Left kidney (tissue), 2 donors: ENCODE results near the gene TBXAS1. TPM values are rescaled to one million over a fixed set of nuclear protein-coding genes. Genes with fewer than 3 reads are reported as not detected.
"Not testable (repeated sequence)": the region's sequence is repeated elsewhere in the genome, so short reads cannot be mapped to it uniquely, and the experiment has no call there.

Source experiments
- DNase-seq: peaks from one replicate; pipeline ENCODE4 v3.0.0-alpha.2; 2013
- polyA plus RNA-seq: library from polyadenylated mRNA; unstranded; fragments of 120-200 nt; gene quantifications from one replicate; pipeline ENCODE4 v1.2.1, GENCODE V29; 2013; ENCODE audit not compliant: insufficient read length

Gene TBXAS1
- polyA plus RNA-seq, 1 donor, result 35.8 TPM

DNA sequence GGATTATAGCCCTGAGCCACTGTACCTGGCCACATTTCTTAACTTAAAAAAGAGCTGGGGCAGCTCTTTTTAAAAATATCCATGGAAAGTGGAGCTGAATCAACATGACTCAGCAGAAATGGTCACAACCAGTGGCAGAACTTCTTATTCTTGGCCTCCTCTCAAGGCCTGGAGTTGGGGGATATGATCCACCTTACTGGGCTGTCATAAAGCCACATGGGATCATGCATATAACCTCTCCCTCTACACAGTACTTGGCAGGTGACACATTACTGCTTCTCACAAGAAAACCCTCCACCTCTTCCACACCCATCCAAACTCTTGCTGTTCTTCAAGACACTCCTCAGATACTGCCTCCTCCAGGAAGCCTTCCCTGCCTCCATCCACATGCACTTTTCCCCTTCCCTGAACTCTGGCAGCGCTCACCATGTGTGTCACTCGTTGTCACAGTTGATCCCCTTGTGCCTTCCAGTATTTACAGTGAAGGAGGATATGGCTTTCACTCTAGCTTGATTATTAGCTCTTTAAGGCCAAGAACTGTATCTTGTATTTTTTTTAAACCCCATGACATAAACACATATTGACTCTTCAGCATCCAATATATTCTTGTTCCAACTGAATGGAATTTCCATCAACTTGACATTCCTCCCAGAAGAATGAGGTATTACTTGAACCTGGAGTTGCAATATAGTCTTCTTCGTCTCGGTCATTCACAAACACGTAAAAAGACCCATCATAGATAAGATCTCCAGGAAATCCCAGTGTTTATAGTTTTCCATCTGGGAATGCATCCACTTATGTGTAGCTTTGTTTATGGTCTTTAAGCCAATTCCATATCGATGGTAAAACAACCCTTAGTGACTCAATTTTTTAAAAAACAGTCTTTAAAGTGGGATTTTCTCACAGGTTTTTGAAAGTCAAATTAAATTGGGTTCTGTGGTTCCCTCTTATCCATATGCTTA is 85.5 kb downstream of the TBXAS1 start:
- no peak for DNase-seq

DNA sequence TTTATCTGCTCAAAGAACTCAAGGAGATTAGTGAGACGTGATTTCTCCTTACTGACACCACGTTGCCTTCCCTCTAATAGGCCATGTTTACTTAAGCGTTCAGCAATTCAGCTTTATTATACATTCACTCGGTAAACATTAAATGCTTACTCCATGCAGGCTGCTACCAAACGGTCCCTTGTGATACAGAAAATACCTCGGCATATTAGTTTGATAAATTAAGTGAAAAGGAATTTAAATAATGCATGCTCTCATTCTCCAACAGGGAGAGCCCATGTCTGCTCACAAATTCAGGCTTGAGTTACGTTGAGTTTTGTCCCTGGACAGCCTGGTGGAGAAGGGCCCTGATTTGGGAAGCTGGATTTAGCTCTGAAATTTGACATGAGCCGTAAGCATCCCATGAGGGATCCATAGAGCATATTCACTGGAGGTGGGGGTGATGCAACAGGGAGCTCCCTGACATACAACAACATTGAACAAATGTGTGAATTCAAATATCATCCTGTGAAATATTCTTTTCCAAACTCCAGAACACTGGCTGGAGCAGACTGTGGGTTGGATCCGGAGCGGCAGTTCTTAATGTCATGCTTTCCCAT is 86.3 kb downstream of the TBXAS1 start:
- DNase-seq, result no peak

DNA sequence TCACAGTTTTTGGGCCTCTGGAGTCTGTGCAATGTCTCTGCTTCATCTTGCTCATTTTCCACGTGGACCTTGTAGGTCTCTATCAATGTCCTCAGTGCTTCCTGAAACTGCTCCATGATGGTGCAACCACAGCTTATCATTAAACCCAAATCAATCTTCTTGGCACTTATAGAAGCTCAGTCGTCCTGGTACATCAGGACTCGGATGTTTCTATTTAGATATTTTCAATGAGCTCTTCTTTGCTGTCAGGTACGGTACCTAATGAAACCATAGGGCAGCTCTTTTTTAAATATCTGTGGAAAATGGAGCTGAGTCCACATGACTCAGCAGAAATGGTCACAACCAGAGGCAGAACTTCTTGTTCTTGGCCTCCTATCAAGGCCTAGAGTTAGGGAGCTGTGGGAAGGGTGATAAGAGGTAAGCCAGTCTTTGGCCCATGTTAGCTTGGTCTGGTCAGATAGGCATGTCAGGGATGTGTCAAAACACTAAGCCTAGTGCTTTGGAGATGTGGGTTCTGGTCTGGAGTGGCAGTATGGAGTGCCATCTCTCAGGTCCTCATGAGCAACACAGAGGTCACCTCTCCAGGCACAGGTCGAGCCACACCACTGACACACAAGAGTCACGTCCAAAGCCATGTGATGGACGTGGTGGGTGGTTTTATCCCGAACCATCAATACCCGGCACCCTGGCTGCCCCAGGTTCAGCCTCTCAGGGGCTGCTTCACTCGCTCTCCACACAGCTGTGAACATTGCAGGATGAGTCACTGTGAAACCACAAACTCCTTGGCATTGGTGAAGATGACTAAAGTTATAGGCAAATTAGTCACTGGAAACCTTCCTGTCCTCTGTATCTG is 87.0 kb downstream of the TBXAS1 start:
- no peak for DNase-seq

DNA sequence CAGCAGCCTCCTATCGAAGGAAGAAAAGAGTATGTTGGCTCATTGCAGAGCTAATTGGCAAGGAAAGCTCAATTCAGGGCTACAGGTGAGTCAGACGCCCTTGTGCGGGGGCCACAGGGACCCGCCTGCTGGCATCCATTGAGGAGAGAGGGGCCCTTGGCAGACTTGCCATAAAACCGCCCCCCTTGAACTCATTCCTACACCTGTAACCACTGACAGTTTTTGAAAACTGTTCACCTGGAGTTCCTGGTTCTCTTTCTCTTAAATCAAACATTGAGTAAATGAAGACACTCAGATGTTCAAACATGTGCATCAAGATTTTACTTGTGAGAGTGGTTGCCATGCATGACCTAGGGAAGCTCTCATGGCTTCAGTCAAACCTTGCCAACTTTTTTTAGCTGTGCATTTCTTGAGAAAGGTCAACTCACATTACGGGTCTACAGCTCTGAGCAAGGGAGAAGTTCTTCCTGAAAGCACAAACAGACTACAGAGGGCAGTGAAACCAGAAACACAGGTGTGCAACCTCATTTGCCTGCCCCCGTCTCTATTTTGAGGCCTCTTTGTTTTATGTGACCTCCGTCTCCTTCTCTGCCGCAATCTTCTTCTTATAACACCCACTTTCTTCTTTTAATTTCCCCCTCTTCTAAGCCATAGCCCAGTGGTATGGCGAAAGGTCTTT is 87.8 kb downstream of the TBXAS1 start:
- DNase-seq, result no peak

DNA sequence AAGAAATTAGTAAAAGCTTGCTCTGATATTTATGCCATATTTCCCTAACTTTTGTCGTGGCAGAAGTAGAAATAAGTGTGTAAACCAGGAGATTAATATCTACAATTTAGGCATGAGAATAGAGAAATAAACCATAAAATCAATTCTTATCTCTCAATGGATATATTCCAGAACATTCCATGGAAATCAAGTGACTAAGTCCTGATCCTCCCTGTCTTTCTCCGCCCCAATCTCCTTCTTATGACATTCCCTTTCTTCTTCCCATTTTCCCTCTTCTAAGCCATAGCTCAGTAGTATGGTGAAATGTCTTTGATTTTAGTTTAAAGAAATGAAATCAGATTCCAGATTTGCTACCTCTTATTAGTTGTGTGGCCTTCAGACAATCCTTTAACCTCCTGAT is 88.8 kb downstream of the TBXAS1 start:
- no peak for DNase-seq

DNA sequence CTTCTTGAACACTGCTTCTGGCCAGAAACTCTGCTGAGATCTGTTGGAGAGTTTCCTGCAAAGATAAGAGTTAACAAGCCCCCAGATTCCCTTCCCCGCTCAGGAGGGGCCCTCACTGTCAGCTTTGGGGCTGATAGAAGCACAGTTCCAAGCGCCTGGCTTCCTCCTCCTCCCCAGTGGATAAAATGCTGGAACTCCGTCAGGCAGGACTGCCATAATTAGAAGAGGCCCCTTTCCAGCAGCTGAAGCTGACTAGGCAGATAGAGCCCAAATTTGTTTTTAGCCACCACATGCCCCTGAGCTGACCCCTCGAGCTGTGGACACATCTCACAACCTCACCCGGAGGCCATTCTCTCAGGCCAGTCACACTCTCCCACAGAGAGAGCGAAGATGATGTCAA is 89.4 kb downstream of the TBXAS1 start:
- no peak for DNase-seq

DNA sequence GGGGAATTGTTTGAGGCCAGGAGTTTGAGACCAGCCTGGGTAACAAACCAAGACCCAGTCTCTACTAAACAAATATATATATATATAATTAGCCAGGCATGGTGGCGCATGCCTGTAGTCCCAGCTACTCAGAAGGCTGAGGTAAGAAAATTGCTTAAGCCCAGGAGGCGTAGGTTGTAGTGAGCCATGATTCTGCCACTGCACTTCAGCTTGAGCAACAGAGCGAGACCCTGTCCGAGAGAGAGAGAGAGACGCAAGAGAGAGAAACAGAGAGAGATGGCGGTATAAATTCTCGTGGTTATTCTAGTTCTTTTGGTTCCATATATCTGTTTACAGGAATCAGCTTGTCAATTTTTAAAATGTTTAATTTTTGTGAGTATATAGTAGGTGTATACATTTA is 94.0 kb downstream of the TBXAS1 start:
- DNase-seq, result no peak

DNA sequence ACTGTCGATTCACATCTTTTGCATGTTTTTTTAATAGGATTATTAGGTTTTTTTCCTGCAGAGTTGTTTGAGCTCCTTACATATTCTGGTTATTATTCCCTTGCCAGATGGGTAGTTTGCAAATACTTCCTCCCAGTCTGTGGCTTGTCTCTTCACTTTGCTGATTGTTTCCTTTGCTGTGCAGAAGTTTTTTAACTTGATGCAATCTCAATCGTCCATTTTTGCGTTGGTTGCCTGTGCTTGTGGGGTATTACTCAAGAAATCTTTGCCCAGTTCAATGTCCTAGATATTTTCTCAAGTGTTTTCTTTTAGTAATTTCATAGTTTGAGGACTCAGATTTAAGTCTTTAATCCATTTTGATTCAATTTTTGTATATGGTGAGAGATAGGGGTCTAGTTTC is 95.4 kb downstream of the TBXAS1 start:
- DNase-seq, result no peak

DNA sequence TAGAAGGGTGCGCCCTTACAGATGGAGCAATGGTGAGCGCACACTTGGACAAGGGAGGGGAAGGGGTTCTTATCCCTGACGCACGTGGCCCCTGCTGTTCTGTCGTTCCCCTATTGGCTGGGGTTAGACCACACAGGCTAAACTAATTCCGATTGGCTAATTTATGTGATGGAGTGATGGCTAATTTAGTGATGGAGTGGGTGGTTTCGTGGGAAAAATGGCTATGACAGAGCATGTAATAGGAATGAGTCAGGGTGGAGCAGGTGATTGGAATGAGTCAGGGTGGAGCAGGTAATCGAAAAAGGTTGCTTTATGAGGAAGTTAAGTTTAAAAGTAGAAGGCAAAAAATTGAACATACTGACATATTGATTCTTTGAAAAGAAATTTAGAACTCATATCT is 100.2 kb downstream of the TBXAS1 start:
- not testable (repeated sequence) for DNase-seq

DNA sequence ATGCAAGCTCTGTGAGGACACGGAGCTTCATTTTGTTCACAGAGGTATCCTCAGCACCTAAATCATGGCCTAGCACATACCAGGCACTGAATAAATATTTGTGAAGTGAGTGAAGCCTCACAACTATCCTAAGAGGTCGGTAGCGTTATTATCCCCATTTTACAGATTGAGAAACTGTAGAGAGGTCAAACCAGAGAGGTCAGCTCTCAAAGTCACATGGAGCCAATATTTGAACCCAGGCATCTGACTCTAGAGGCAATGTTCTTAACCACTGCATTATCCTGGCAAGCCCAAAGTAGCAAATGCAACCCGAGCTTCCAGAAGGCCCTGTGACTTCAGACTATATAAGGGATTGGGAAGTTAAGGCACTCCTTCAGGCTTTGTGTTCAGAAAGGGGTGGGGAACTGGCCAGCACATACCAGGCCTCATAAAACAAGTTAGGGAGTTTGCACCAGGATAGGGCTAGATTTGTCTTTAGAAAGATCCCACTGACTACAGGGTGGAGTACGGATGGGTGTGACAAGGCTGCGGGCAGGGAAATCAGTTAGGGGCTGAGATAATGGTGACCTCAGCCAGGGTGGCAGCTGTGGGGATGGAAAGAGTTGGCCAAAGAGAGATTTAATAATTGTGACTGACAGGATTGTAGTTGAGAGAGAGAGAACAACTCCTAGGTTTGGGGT is 101.4 kb downstream of the TBXAS1 start:
- DNase-seq, result no peak

DNA sequence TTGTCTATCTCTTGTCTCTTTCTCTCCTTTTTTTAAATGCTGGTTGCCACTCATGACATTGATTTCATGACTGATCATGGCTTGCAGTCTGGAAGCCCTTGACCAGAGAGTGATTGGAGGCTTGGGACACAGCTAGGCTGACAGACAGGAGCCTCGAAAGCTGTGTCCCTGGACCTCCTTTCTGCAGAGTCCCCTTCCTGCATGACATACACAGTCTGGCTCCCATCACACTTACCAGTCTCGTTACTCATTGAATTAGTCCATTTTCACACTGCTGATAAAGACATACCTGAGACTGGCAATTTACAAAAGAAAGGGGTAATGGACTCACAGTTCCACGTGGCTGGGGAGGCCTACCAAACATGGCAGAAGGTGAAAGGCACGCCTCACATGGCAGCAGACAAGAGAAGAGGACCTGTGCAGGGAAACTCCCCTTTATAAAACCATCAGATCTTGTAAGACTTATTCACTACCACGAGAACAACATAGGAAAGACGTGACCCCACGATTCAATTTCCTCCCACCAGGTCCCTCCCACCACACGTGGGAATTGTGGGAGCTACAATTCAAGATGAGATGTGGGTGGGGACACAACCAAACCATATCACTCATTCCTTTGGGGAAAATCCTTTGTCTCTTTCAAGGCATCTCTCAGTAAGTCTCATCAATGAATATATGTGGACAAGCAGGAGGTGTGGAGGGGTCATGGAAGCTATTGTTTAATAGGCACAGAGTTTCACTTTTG is 102.3 kb downstream of the TBXAS1 start:
- no peak for DNase-seq

DNA sequence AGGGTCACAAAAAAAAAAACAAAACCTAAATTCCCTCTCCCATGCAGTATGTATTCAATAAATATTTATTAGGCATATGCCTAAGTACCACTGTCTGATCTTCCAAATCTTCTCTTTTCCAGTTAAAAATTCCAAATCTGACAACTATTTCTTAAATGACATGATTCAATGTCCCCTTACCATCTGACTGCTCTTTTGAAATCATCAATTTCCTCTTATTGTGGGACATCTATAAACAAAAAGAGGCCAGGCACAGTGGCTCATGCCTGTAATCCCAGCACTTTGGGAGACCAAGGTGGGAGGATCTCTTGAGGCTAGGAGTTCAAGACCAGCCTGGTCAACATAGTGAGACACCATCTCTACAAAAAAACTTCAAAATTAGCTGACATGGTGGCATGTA is 103.5 kb downstream of the TBXAS1 start:
- no peak for DNase-seq

DNA sequence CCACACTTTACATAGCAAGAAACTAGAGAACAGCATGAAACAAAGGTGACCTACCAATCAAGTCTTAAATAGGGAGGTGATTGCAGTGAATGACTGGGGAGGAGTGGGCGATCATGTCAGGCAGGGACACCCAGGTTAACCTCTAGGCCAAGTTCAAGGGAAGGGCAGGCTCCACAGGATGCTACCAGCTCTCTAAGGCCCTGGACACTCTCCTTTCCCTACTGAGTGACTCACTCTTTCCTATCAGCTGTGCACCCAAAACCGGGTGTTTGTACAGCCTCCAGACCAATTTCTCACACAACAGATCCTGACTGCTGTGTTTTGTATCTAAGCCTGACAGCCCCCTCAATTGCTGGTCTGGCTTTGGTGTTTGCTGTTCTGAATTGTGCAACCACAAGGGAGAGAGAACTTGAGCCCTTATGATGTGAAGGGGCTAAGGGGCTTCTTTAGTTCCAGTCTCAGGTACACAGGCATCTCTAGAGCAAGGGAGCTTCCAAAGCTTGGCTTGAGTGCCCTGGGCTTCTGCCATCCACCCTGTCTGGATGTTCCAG is 107.8 kb downstream of the TBXAS1 start:
- DNase-seq, result no peak

DNA sequence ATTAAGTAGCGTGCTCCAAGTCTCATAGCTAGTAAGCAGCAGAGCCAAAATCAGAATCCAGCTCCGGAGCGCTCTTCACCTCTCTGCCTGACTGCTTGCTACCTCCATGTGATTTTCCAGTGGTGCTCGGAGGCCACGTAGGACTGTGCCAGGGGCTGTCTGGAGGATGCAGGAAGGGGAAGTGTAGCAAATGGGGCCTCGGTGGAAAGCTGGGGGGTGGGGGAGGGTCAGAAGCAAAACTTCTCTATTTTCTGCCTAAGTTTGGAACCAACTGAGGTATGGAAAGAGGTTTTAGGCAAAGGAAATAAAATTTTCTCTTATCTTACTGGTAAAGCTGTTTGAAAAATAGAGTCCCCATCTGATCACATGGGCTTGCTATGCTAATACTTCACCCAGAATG is 108.7 kb downstream of the TBXAS1 start:
- no peak for DNase-seq

DNA sequence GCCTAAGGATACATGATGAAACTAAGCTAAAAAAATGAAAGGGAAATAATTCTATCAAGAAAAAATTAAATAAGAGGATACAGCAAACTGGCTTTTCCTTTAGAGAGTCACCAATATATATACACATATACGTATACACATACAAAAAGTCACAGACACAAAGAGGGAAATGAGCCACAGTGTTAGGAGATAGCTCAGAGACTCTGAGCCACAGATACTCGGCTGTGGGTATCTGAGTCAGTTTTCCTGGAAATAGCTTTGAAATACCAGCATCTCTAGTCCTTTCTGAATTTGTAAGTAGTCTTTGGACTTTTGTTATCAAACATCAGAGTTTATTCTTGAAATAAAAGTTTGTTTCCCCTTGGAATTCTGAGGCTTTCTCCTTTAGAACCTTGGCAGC is 111.8 kb downstream of the TBXAS1 start:
- DNase-seq, result no peak

DNA sequence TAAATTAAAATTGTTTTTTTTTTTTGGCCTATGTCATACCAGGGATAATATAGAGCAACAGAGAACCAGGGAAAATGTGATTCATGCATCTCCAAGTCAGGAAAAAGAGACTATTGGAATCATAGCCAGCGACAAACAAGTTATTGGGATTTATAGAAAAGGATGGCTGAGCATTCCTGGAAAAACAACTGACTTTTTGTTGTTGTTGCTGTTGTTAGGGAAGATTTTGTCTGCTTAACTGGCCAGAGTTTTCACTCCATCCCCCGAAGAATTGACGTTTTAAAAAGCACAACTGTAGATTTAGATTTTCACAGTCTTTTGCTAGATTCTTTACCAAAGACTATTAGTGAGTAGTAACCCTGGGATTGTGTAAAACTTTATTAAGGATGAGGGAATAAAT is 112.4 kb downstream of the TBXAS1 start:
- no peak for DNase-seq

DNA sequence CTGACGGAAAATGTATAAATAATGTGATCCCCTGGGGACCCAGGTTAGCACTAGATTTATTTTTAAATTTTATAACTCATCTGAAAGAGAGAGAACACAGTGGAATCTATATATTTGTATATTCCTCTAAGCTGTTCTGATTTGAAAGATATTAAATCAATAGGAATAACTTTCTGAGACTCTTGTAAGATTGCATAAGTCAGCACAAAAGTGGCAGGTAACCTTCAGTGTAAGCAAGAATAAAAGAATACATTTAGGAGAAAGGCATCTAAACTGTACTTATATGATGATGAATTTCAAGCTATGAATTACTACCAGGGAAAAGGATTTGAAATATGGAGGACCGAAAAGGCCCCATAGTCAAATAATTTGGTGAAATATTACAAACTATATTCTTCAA is 112.8 kb downstream of the TBXAS1 start:
- no peak for DNase-seq

DNA sequence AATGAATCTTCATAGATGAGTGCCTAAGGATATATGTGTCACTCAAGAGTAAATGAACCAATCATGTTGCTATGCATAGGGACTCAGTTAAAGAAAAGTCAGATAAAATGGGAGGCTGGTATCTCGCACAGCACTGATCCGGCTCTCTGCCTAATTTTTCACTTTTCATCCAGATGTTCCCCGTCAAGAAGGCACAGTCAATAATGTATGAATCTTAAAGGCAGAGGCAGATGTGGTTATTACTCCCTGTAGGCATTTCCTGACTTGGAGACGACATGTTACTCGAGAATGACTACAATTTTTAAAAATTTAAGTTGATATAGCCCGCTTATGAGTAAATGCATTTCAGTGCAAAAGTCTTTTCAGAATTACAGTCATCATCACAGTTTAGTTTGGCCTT is 113.6 kb downstream of the TBXAS1 start:
- no peak for DNase-seq

DNA sequence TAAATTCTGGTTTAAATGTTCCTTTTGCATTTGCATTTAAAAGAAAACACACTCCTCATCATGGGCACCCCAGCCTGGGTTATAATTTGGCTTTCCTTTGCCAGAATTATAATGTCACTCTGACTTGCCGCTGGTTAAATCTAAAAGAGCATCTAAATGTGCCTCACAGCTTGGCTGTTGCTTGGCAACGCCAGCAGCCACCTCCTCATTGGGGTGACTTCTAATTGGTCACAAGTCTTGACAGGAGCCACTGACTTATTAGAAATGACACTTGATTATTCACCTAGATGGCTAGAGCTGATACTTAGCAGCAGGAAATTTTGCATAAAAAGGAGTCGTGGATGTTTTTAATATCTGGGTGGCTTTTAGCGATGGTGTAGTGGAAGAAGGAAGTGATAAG is 114.3 kb downstream of the TBXAS1 start:
- no peak for DNase-seq

DNA sequence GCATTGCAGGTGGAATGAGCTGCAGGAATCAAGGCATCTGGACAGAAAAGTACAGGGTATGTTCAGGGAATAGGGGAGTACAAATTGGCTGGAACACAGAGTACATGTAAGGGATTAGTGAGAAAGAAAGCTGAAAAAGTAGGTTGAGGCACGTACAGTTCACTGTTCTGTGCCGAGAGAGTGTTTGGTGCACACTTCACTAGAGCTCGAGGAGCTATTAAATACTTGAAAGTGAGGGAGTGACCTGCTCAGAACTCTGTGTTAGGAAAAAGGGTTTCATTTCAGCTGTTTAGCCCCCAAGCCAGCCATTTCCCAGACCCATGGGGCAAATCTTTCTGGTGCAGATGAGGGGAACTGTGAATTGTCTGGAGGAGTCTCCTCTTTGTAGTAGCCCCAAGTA is 115.2 kb downstream of the TBXAS1 start:
- DNase-seq, result no peak

DNA sequence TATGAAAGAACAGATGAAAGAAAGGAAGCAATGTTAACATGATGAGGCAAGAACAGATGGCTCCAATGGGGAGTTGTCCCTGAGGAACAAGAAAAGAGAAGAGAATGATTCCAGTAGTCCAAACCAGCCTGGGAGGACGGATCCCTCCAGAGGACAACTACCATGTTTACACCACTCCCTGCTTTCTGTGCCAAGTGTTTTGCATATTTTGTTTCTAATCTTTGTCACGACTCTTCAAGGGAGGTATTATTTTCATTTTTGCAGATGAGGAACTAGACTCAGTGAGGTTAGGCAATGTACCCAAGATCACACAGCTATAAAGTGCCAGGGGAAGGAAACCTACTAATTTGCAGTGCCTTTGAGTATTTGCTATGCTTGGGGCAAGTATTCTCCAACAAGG is 117.5 kb downstream of the TBXAS1 start:
- DNase-seq, result no peak
